WI38 (cell line): ENCODE measurements around the gene FAAP100.
A peak's percentile ranks its signal among the peaks of the same experiment; 100 is the strongest.

Experiments used
- H3K4me3 ChIP-seq: 2 replicates; pipeline ENCODE4 v1.5.1; 2011; ENCODE audit warnings: low read depth, mild to moderate bottlenecking, control low read depth, low read length
- CTCF ChIP-seq: IDR thresholded peaks from 2 replicates; pipeline ENCODE4 v1.5.1; 2012; ENCODE audit warnings: low read depth, mild to moderate bottlenecking, control low read depth, low read length

Gene FAAP100

GRCh38 chr17:81551458-81552243 lies 502 bp downstream of the FAAP100 start:
- H3K4me3 ChIP-seq = peak overlapping the region; percentile 88
- TF ChIP-seq CTCF = no peak

- no peak for TF ChIP-seq CTCF
- peak overlapping the region; percentile 88 for H3K4me3 ChIP-seq
Observed at GRCh38 chr17:81550830-81551457, 1.2 kb downstream of the FAAP100 start.

GRCh38 chr17:81550285-81550684 lies 1.9 kb downstream of the FAAP100 start:
- H3K4me3 ChIP-seq = no peak overlapping the region
- no peak for TF ChIP-seq CTCF

- no peak for TF ChIP-seq CTCF
- no peak overlapping the region for H3K4me3 ChIP-seq
Observed at GRCh38 chr17:81549826-81550225, 2.3 kb downstream of the FAAP100 start.

GRCh38 chr17:81549031-81549557 lies 3.1 kb downstream of the FAAP100 start:
- TF ChIP-seq CTCF = no peak

GRCh38 chr17:81547614-81547982 lies 4.6 kb downstream of the FAAP100 start:
- no peak for TF ChIP-seq CTCF
- no peak overlapping the region for H3K4me3 ChIP-seq

More at GRCh38 chr17:81549031-81549557, 3.1 kb downstream of the FAAP100 start:
- no peak overlapping the region for H3K4me3 ChIP-seq
